ENCODE measurements around the gene OPCML.

The OPCML gene

GRCh38 chr11:132632641-132633124, 899.6 kb downstream of the OPCML start:
- peak; percentile 72 for ATAC-seq
- TF ChIP-seq ISL1 (CRISPR knock-in tag; IDR thresholded peaks at IDR 0.05) (peak; percentile 56), ESRRG (CRISPR knock-in tag; IDR thresholded peaks at IDR 0.05) (no peak)

GRCh38 chr11:132631989-132632388, 900.3 kb downstream of the OPCML start:
- no peak for TF ChIP-seq ZFP30 (CRISPR knock-in tag; IDR thresholded peaks at IDR 0.05)
- TF ChIP-seq TOX (CRISPR knock-in tag; IDR thresholded peaks at IDR 0.05; ENCODE audit: borderline replicate concordance): no peak
- TF ChIP-seq, protein P1, sequence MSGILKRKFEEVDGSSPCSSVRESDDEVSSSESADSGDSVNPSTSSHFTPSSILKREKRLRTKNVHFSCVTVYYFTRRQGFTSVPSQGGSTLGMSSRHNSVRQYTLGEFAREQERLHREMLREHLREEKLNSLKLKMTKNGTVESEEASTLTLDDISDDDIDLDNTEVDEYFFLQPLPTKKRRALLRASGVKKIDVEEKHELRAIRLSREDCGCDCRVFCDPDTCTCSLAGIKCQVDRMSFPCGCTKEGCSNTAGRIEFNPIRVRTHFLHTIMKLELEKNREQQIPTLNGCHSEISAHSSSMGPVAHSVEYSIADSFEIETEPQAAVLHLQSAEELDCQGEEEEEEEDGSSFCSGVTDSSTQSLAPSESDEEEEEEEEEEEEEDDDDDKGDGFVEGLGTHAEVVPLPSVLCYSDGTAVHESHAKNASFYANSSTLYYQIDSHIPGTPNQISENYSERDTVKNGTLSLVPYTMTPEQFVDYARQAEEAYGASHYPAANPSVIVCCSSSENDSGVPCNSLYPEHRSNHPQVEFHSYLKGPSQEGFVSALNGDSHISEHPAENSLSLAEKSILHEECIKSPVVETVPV (CRISPR knock-in tag; IDR thresholded peaks at IDR 0.05): no peak
- no peak for TF ChIP-seq ESRRG (CRISPR knock-in tag; IDR thresholded peaks at IDR 0.05)
- TF ChIP-seq ZFP3 (CRISPR knock-in tag; IDR thresholded peaks at IDR 0.05): no peak
- no peak for TF ChIP-seq ZNF70 (CRISPR knock-in tag; IDR thresholded peaks at IDR 0.05)
- no peak for TF ChIP-seq ZC3H10 (CRISPR knock-in tag; IDR thresholded peaks at IDR 0.05)
- TF ChIP-seq ISL1 (CRISPR knock-in tag; IDR thresholded peaks at IDR 0.05): no peak
- no peak for TF ChIP-seq ZNF565 (CRISPR knock-in tag; conservative IDR thresholded peaks at IDR 0.05; ENCODE audit: low read depth)
- no peak for TF ChIP-seq PPARA (CRISPR knock-in tag; IDR thresholded peaks at IDR 0.05; ENCODE audit: borderline replicate concordance)
- no peak for TF ChIP-seq TSHZ2 (CRISPR knock-in tag; IDR thresholded peaks at IDR 0.05)
- ATAC-seq: no peak

DNA sequence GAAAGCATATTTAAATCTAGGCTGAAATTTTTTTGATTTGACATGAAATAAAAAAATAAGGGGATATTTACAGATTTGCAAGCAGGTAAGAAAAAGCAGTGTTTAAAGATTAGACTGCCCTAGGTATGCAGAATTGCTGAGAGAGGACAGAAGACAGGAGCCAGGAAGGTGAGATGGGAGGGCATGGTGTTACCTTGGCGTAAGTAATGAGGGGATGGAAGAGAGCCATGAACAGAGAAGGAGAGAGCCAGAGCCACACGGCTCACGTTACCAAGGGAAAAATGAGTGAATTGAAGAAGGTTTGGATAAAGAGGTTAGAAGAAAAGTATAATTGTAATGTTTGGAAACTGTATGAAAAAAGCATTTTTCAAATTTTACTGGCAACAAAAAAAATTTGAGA, 904.3 kb downstream of the OPCML start:
- no peak for ATAC-seq
- no peak for TF ChIP-seq GLIS3 (CRISPR knock-in tag; IDR thresholded peaks at IDR 0.05)
- TF ChIP-seq BACH2 (CRISPR knock-in tag; IDR thresholded peaks at IDR 0.05; ENCODE audit: borderline replicate concordance): no peak
- TF ChIP-seq, protein P1 (CRISPR knock-in tag; IDR thresholded peaks at IDR 0.05): no peak
- TF ChIP-seq ZC3H10 (CRISPR knock-in tag; IDR thresholded peaks at IDR 0.05): no peak
- TF ChIP-seq, protein P2, sequence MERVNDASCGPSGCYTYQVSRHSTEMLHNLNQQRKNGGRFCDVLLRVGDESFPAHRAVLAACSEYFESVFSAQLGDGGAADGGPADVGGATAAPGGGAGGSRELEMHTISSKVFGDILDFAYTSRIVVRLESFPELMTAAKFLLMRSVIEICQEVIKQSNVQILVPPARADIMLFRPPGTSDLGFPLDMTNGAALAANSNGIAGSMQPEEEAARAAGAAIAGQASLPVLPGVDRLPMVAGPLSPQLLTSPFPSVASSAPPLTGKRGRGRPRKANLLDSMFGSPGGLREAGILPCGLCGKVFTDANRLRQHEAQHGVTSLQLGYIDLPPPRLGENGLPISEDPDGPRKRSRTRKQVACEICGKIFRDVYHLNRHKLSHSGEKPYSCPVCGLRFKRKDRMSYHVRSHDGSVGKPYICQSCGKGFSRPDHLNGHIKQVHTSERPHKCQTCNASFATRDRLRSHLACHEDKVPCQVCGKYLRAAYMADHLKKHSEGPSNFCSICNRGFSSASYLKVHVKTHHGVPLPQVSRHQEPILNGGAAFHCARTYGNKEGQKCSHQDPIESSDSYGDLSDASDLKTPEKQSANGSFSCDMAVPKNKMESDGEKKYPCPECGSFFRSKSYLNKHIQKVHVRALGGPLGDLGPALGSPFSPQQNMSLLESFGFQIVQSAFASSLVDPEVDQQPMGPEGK (CRISPR knock-in tag; IDR thresholded peaks at IDR 0.05; ENCODE audit: borderline replicate concordance): no peak
- no peak for TF ChIP-seq CSDC2 (CRISPR knock-in tag; IDR thresholded peaks at IDR 0.05)
- TF ChIP-seq ZNF70 (CRISPR knock-in tag; IDR thresholded peaks at IDR 0.05): no peak

GRCh38 chr11:132626446-132626845, 905.9 kb downstream of the OPCML start:
- TF ChIP-seq, protein P1 (CRISPR knock-in tag; IDR thresholded peaks at IDR 0.05): no peak
- no peak for TF ChIP-seq PPARA (CRISPR knock-in tag; IDR thresholded peaks at IDR 0.05; ENCODE audit: borderline replicate concordance)
- TF ChIP-seq ZNF70 (CRISPR knock-in tag; IDR thresholded peaks at IDR 0.05): no peak
- no peak for ATAC-seq

GRCh38 chr11:132623511-132623910, 908.8 kb downstream of the OPCML start:
- no peak for ATAC-seq
- TF ChIP-seq, protein P3, sequence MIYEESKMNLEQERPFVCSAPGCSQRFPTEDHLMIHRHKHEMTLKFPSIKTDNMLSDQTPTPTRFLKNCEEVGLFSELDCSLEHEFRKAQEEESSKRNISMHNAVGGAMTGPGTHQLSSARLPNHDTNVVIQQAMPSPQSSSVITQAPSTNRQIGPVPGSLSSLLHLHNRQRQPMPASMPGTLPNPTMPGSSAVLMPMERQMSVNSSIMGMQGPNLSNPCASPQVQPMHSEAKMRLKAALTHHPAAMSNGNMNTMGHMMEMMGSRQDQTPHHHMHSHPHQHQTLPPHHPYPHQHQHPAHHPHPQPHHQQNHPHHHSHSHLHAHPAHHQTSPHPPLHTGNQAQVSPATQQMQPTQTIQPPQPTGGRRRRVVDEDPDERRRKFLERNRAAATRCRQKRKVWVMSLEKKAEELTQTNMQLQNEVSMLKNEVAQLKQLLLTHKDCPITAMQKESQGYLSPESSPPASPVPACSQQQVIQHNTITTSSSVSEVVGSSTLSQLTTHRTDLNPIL (CRISPR knock-in tag; IDR thresholded peaks at IDR 0.05; ENCODE audit: low read depth): no peak
- TF ChIP-seq ZFP30 (CRISPR knock-in tag; IDR thresholded peaks at IDR 0.05): no peak
- no peak for TF ChIP-seq ESRRG (CRISPR knock-in tag; IDR thresholded peaks at IDR 0.05)
- TF ChIP-seq ISL1 (CRISPR knock-in tag; IDR thresholded peaks at IDR 0.05): no peak
- TF ChIP-seq TCF4 (CRISPR knock-in tag; IDR thresholded peaks at IDR 0.05; ENCODE audit: borderline replicate concordance): no peak
- no peak for TF ChIP-seq ZFP3 (CRISPR knock-in tag; IDR thresholded peaks at IDR 0.05)
- no peak for TF ChIP-seq POU6F1 (CRISPR knock-in tag; IDR thresholded peaks at IDR 0.05; ENCODE audit: borderline replicate concordance, low read depth)

Data from SK-N-SH treated with all-trans-retinoic acid at 6 μM for 48 hours (cell line).